HK-2 (cell line): ENCODE results near the gene CAMTA1.

Experiments
- DNase-seq: peaks from one replicate; pipeline ENCODE4 v3.0.0-alpha.2; 2018; ENCODE audit not compliant: unreplicated experiment

CAMTA1 gene

DNA sequence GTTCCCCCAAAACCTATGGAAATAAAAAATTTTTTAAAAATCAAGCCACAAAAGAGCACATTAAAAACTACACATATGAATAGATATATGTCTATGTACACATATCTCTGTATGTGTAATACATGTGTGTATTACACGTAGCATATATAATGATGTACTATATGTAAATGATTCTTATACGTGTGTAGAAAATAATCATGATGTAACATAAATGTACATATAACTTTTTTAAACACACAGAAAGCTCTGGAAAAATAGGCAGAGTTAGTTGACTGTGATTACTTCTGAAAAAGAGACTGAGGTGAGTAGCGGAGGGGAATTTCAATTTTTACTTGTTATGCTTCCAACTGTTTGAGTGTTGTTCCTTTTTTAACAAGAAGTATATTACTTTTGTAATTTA is 405.0 kb downstream of the CAMTA1 start:
- no peak for DNase-seq

DNA sequence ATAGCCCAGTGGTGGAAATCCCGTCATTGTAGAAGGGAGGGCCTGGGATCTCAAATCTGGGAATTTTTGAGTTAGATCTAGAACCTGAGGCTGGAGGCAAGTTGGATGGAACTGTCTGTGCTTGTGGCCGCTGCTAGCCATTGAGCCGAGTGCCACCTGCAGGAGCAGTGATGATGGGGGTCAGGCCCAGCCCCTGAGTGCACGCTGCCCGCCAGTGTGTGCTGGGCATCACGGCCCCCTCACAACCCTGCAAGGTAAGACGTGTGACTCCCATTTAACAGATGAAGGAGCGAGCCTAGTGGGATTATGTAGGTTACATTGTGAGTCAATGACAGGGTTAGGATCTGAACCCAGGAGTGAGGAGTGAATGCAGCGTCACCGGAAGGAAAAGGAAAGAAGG is 407.2 kb downstream of the CAMTA1 start:
- DNase-seq, result no peak

- no peak for DNase-seq
Measured at GRCh38 chr1:7196036-7196911, 411.0 kb downstream of the CAMTA1 start.

DNA sequence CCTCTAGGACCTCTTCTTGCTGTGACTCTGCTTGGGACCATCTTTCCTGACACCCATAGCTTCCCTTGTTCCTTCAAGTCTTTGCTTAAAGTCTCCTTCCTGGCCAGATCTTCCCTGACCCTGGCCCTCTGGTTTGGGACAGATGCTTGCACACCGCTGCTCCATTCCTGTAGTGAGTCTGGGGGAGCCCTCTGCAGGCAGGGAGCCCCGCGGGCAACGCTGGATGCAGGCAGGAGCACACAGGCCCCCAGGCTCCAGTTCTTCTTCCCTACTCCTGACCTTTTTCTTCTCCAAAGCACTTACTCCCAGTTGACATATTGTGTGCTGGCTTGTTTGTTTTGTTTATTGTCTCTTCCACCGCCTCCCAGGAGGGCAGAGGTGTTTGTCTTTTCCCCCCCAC is 413.4 kb downstream of the CAMTA1 start:
- no peak for DNase-seq

GRCh38 chr1:7199077-7199779 is 414.0 kb downstream of the CAMTA1 start:
- DNase-seq, result no peak

- DNase-seq, result peak; percentile 64
Measured at GRCh38 chr1:7207875-7208646, 422.8 kb downstream of the CAMTA1 start.

GRCh38 chr1:7208647-7209180 is 423.5 kb downstream of the CAMTA1 start:
- no peak for DNase-seq

- DNase-seq, result no peak
Measured at GRCh38 chr1:7209336-7209735, 424.1 kb downstream of the CAMTA1 start.

DNA sequence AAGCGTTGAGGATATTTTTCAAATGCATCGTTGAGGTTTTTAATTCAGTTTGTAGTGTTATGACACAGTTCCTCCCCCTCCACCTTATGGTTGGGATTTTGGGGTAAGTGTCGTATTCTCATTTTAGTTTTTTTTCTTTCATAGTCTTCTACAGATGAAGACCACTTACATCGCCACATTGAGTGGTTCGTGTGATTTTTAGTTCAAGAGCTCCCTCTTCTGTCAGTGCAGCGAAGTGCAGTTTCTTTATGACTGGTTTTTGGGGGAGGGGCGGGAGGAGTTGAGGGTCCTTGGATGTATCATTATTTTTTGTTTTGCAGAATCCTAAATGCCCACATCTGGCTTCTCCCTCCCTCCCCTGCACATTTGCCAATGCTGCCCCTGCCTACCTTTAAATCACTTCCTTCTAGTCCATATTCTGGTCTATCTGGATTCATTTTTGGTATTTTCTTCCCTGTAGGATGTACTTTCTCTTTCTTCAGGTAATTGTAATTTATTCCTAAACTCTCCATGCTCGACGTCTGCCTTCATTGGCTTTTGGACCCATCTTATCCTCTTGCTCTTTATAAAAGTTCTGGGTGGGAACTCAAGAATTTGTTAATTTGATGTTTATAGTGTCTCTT is 433.1 kb downstream of the CAMTA1 start:
- DNase-seq, result peak; percentile 41

- DNase-seq, result no peak
Measured at GRCh38 chr1:7219031-7219430, 433.8 kb downstream of the CAMTA1 start.

DNA sequence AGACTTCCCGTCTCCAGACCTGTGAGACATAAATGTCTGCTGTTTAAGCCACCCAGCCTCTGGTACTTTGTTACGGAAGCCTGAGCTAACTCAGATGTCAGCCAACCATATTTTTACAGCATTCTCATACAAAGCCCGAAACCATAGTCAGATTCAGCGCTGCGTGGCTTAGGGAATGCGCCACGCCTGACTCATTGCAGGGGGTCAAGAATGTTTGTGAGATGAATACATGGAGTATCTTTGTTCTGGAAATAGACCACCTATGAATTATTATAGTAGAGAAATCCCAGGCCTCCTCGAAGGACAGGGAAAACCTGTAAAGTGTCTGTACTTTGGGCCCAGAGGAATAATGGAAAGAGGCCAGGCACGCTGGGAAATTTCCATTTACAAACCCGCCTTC is 434.8 kb downstream of the CAMTA1 start:
- no peak for DNase-seq

GRCh38 chr1:7220712-7221252 is 435.5 kb downstream of the CAMTA1 start:
- no peak for DNase-seq

DNA sequence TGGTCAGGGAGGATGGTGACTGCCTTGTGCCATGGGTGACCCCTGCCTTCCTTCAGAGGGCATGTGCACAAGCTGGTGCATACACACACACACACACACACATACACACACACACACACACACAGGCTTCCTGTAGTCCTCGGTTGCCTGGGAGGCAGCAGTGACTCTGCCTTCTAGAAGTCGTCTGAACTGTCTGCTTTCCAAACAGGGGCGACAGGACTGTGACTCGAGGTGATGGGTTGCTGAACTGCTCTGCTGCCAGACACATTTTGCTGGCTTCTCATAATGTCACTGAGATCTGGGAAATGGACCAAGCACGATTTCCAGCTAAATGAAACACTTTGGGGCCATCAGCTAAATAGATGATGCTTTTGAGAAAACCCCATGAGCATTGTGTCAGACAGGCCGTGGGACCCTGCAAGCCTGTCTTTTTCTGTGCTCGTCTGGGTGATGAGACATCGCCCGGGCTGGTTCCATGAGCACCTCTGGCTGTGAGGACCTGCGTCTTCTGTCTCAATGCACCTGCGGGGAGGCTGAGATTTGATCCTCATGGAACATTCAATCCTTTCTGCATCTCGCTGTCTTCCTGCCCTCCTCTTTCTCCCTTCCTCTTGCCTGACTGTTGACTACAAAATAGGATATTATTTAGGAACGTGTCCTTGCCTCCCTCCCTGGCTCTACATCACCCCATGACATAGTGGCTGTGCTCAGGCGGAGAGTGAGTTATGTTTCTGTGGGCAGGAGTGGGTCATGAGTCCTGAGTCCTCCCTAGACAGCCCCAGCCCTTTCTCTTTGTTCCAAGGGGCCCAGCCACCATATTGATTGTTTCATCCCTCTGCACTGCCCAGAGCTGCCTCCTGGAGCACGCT is 436.8 kb downstream of the CAMTA1 start:
- DNase-seq, result no peak

GRCh38 chr1:7222695-7223015 is 437.4 kb downstream of the CAMTA1 start:
- no peak for DNase-seq

DNA sequence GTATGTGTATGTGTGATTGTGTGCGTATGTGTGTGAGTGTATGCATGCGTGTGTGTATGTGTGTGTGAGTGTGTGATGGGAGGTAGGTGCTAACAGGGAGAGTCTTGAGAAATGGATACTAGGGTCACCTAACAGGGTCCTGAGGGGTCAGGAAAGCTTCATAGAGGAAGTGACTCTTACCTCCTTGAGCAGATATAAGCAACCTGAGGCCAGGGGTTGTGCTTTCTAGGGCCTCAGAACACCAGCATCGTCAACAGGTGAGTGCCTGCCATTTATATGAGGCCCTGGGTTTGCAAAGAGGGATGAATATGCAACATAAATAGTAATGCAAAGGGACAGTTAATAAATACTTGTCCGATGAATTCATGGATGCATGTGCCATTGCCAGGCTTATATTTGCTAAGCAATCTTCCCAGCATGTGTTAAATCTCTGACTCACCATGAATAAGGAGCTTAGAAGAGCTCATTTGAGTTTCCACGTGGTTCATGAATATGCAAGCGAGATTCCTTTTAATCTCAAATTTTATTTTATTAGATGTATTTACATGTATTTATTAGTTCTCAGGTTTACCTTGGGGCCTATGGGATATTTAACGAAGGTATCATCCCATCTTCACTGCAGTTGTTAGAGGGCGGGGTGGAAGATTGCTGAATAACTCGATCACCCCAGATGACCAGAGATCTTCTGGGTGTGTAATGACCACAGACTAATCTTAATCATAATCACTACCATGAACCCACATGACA is 438.3 kb downstream of the CAMTA1 start:
- no peak for DNase-seq

GRCh38 chr1:7224081-7224534 is 438.9 kb downstream of the CAMTA1 start:
- DNase-seq, result no peak

DNA sequence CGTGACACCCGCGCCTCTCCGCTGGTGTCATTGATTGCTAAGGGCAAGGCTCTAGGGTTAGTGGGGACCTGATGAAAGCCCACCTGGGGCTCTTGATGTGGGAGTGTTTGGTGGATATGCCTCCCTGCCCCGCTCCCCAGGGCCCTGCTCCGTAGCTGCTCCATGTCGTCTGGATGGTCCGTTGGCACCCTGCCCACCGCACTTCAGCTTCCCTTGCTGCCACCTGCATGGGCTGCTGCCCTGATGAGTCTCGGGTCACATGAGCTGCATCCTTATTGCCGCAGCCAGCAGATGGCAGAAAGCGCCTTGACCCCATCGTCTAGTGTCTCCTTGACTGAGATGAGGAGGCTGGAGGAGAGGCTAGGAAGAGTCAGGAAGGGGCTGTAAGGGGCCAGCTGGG is 439.4 kb downstream of the CAMTA1 start:
- no peak for DNase-seq

- DNase-seq, result no peak
Measured at GRCh38 chr1:7225711-7226505, 440.7 kb downstream of the CAMTA1 start.

DNA sequence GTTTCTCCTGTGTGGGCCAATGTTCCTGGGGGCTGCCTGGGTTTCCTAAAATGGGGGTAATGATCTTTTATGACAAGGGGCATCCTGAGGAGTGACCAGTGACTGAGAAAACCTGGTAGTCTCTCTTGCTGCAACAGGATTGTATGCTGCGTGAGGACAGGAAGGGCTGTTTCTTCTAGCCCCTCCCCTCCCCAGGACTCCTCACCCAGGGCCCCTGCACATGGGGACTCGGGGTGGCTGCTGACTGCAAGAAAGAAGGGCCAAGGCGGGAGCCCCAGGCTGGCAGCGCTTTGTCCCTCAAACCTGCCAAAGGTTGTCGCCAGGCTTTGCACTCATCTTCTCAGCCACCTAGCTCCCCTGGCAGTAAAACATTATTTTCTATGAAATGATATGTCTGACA is 442.4 kb downstream of the CAMTA1 start:
- no peak for DNase-seq
